Mammary epithelial cell (primary cell): ENCODE data around the gene RNU1-4.
"Not testable (repeated sequence)": the region's sequence is repeated elsewhere in the genome, so short reads cannot be mapped to it uniquely, and the experiment has no call there.

Experiments
- EZH2 ChIP-seq: IDR thresholded peaks from 2 replicates; pipeline ENCODE4 v1.6.1; 2012; ENCODE audit warnings: low read length, inconsistent platforms, borderline replicate concordance
- TF ChIP-seq, protein P1 (sequence below), 2 donors: IDR thresholded peaks in 1 of 2; conservative IDR thresholded peaks in 1 of 2; 2 replicates each; pipeline ENCODE4 v1.5.1; 2011 to 2012; ENCODE audit warnings: inconsistent platforms in 2 of 2, low read length in 2 of 2, mild to moderate bottlenecking in 2 of 2, control low read depth in 1 of 2, low read depth in 1 of 2; ENCODE audit not compliant: insufficient read depth in 1 of 2; ENCODE audit errors: extremely low read depth in 1 of 2

DNA sequence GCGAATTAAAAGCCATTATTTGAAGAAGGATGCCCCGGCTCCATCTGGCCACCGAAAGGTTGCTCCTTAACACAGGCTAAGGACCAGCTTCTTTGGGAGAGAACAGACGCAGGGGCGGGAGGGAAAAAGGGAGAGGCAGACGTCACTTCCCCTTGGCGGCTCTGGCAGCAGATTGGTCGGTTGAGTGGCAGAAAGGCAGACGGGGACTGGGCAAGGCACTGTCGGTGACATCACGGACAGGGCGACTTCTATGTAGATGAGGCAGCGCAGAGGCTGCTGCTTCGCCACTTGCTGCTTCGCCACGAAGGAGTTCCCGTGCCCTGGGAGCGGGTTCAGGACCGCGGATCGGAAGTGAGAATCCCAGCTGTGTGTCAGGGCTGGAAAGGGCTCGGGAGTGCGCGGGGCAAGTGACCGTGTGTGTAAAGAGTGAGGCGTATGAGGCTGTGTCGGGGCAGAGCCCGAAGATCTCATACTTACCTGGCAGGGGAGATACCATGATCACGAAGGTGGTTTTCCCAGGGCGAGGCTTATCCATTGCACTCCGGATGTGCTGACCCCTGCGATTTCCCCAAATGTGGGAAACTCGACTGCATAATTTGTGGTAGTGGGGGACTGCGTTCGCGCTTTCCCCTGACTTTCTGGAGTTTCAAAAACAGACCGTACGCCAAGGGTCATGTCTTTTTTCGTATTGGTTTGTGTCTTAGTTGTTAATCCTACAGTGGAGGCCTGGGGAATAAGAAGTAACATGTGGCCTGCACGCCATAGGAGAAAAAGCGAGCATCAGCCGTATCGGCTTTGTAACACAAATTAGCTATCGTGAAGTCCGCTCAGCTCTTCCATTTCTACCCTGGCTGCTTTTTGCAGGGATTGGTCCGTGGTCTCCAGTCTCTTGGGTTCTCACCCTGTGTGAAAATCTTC is at the start of gene RNU1-4:
- not testable (repeated sequence) for TF ChIP-seq EZH2
- TF ChIP-seq, protein P1, sequence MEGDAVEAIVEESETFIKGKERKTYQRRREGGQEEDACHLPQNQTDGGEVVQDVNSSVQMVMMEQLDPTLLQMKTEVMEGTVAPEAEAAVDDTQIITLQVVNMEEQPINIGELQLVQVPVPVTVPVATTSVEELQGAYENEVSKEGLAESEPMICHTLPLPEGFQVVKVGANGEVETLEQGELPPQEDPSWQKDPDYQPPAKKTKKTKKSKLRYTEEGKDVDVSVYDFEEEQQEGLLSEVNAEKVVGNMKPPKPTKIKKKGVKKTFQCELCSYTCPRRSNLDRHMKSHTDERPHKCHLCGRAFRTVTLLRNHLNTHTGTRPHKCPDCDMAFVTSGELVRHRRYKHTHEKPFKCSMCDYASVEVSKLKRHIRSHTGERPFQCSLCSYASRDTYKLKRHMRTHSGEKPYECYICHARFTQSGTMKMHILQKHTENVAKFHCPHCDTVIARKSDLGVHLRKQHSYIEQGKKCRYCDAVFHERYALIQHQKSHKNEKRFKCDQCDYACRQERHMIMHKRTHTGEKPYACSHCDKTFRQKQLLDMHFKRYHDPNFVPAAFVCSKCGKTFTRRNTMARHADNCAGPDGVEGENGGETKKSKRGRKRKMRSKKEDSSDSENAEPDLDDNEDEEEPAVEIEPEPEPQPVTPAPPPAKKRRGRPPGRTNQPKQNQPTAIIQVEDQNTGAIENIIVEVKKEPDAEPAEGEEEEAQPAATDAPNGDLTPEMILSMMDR (conservative IDR thresholded peaks at IDR 0.05 in 1 of 2, IDR thresholded peaks at IDR 0.05 in 1 of 2; ENCODE audit: extremely low read depth in 1 of 2, insufficient read depth in 1 of 2, low read depth in 1 of 2, low read length in 2 of 2) = not testable (repeated sequence)
